Activated CD4-positive, alpha-beta T cell treated with anti-CD3 and anti-CD28 coated beads for 1 hour (primary cell): ENCODE data around the gene ANKRD6.

Experiments
- DNase-seq: peaks from one replicate; pipeline ENCODE4 v3.0.0-alpha.2; 2020

Gene ANKRD6

GRCh38 chr6:89669002-89669401 is 236.1 kb downstream of the ANKRD6 start:
- DNase-seq = no peak

DNA sequence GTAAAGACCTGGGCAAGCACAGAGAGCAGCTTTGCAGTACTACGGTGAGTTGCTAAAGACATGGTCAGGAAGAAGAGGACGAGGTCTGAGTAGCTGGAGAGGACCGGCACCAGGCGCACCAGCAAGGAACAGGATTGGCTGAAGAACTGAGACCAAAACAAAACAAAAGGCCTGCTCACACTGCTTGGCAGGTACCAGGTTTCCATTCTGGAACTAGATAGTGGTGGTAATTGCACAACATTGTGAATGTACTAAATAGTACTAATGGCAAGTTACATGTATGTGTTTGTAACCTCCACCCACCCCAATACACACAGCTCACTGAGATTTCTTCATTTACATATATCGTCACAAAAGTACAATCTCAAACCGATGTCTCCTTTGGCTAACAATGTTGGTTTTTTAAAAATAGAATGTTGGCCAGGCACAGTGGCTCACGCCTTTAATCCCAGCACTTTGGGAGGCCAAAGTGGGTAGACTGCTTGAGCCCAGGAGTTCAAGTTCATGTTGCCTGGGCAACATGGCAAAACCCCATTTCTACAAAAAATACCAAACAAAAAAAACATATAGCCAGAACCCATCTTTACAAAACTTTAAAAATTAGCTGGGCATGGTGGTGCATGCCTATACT is 238.1 kb downstream of the ANKRD6 start:
- DNase-seq = no peak

DNA sequence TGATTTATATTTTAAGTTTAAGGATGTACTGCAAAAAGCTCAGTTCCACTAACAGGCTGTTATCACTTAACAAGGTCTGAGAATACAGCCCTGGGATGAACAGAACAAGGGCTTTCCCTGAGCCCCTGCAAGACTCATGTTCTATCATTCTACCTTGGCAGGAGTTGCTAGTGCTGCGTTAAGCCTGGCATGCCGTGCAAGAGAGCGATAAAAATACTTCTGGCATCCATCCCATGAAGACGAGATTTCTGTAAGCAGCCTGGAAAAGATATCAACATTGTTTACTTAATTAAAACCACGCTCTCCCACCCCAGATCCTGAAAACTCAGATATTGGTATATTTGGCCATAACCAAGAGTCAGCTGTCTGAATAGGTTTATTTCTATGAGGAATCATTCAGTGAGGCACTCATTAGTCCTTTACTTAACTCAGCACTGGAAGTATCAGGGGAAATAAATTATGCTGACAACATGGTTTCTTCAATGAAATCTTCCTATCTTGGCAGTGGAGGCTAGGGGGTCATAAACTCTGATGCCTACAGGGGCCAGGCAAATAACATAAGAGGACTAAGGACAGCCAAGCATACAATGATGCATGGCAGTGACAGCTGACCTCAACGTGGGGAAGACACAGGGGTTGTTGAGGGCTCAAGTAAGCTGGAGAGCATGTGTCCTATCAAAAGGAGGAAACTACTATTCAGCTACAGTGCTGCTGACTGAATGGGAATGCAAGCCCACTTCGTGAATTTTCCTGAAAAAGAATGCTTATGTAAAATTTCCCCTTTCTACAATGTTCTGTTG is 243.2 kb downstream of the ANKRD6 start:
- DNase-seq = no peak

DNA sequence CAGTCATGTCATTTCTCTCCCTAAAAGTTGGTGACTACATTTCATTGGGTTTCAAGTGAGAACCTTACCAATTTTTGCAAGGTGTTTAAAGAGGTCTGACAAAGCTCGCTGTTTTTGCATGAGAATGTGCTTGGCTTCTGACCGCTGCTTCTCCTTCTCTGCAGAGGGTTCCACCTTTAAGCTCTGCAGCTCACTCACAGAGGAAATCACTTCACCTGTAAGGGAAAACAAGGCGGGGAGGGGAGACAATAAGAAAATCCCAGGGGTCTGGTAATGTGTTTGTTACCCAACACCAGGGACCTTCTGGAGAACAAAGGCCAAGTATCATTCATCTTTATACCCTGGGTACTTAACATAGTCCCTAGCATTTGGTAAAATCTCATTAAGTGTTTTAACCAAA is 245.6 kb downstream of the ANKRD6 start:
- DNase-seq = no peak

DNA sequence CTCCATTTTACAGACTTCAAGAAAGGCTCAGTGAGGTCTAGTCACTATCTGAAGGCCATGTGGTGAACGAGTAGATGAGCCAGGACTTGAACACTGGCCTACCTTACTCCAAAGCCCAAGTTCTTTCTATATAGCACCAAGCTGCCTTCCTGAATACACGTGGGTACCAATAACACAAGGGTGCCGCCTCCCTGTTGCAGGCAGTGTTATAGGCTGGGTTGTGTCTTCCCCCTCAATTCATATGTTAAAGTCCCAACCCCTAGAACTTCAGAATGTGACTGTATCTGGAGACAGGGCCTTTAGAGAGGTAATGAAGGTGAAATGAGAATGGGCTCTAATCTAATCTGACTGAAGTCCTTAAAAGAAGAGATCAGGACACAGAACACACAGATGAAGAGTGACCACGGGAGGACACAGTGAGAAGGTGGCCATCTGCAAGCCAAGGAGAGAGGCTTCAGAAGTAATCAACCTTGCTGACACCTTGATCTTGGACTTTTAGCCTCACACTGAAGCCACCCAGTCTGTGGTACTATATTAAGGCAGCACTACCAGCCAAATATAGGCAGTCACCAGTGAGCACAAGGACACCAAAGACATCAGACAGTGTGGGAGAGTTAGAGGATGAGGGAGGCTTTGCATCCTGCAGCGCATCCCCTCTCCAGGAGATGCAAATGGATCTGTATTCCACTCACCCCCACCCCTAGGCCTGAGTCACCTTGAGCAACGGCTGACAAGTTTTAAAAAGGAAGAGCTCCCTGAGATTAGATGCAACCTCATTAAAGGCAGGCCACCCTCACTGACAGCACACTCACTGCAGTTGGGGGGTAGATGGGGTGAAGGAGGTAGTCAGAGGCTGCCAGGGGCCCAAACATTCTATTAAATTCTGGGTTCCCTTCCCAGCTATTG is 246.5 kb downstream of the ANKRD6 start:
- DNase-seq = no peak

GRCh38 chr6:89680150-89680549 is 247.2 kb downstream of the ANKRD6 start:
- no peak for DNase-seq

DNA sequence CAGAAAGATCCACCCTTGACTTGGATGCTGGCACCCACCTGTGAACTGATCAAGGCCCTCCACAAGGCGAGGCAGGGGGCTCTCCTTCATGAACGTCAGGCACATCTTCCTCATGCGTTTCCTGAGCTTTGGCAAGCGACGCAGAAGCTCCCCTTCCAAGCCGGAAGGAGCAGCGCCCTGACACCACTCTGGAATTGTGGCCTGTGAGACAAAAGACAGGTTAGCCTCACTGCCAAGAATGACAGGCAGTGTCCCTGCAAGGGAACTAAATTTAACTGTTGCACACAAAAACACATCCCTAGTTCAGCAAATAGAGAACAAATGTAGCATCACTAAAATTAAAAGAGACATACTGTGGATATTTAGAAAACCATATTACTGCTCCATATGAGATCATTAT is 247.6 kb downstream of the ANKRD6 start:
- DNase-seq = no peak

DNA sequence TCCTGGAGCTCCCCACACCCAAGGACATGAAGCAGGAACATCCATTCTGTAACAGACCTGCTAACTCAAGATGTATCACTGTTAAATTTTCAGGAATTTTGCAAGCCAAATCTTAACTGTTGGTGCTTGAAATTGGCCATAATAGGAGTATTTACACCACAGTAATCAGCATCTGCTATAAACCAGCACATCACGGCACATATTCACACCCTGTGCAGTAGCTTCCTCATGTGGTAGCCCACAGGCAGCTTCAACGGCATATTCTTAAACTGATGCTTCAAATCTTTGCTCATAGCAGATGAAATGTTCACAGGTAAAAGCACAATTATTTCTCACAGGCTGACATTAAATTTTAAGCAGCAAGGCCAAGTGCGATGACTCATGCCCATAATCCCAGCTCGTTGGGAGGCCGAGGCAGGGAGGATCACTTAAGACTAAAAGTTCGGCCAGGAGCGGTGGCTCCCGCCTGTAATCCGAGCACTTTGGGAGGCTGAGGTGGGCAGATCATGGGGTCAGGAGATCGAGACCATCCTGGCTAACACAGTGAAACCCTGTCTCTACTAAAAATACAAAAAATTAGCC is 249.1 kb downstream of the ANKRD6 start:
- DNase-seq = no peak

- DNase-seq = no peak
Measured at GRCh38 chr6:89682991-89683390, 250.0 kb downstream of the ANKRD6 start.
